ENCODE data around the gene RAB7B.

- TF ChIP-seq, protein P1, sequence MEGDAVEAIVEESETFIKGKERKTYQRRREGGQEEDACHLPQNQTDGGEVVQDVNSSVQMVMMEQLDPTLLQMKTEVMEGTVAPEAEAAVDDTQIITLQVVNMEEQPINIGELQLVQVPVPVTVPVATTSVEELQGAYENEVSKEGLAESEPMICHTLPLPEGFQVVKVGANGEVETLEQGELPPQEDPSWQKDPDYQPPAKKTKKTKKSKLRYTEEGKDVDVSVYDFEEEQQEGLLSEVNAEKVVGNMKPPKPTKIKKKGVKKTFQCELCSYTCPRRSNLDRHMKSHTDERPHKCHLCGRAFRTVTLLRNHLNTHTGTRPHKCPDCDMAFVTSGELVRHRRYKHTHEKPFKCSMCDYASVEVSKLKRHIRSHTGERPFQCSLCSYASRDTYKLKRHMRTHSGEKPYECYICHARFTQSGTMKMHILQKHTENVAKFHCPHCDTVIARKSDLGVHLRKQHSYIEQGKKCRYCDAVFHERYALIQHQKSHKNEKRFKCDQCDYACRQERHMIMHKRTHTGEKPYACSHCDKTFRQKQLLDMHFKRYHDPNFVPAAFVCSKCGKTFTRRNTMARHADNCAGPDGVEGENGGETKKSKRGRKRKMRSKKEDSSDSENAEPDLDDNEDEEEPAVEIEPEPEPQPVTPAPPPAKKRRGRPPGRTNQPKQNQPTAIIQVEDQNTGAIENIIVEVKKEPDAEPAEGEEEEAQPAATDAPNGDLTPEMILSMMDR (IDR thresholded peaks at IDR 0.05), result no peak
- TF ChIP-seq EZH2 (IDR thresholded peaks at IDR 0.05) (no peak), EZH2phosphoT487 (IDR thresholded peaks at IDR 0.05) (no peak)
Measured at GRCh38 chr1:206029484-206029883, 26.3 kb upstream of the RAB7B start.

All from neural progenitor cell (in vitro differentiated cells).